T-cell (primary cell): Measurements from ENCODE around the gene GIT2. TPM values are rescaled to one million over a fixed set of nuclear protein-coding genes. Genes with fewer than 3 reads are reported as not detected.
"Not testable (repeated sequence)": the region's sequence is repeated elsewhere in the genome, so short reads cannot be mapped to it uniquely, and the experiment has no call there.

Experiments used
- ATAC-seq, 4 experiments: fragments of 200-7000 bp in 3 of 4; fragments of 150-1000 bp in 1 of 4; cut with Tn5 transposase; replicated peaks in 1 of 4; 1 replicate in 3 of 4; 2 replicates in 1 of 4; pipeline ENCODE4 v1.10.0; 2021; ENCODE audit warnings: moderate library complexity in 3 of 4, mild to moderate bottlenecking in 2 of 4, moderate number of reproducible peaks in 1 of 4
- CTCF ChIA-PET, 2 donors: fragments of 300-600 bp; sonication (Branson Sonifier 250); formaldehyde crosslinking; loops; one replicate each; lab custom pipeline; 2022; ENCODE audit warnings: antibody characterized with exemption in 2 of 2; lab: Charles Lee
- POLR2A ChIA-PET, 2 donors: fragments of 300-600 bp; sonication (Branson Sonifier 250); formaldehyde crosslinking; loops; one replicate each; lab custom pipeline; 2022; ENCODE audit warnings: antibody characterized with exemption in 2 of 2; lab: Charles Lee
- DNase-seq, 35 experiments: peaks; one replicate each; pipeline versions ENCODE4 v3.0.0 to v3.0.0-alpha.2; 2013 to 2023
- H3K27ac ChIP-seq: one replicate; pipeline ENCODE4 v1.5.1; 2013; ENCODE audit warnings: low read length
- H3K27me3 ChIP-seq, 2 experiments: replicated peaks in 1 of 2; 1 replicate in 1 of 2; 2 replicates in 1 of 2; pipeline versions ENCODE4 v1.6.1 to v1.7.0; 2013; ENCODE audit warnings: low read length in 1 of 2, mixed read lengths in 1 of 2; ENCODE audit not compliant: control insufficient read depth in 2 of 2, insufficient read depth in 2 of 2; ENCODE audit errors: extremely low read depth in 1 of 2
- H3K36me3 ChIP-seq, 2 donors: 1 replicate in 1 of 2; 2 replicates in 1 of 2; pipeline versions ENCODE4 v1.6.1 to v1.7.0; 2013; ENCODE audit warnings: low read length in 1 of 2; ENCODE audit not compliant: control insufficient read depth in 2 of 2, insufficient read depth in 1 of 2; ENCODE audit errors: extremely low read depth in 1 of 2
- H3K4me1 ChIP-seq, 2 experiments: 1 replicate in 1 of 2; 2 replicates in 1 of 2; pipeline versions ENCODE4 v1.6.1 to v1.7.0; 2013; ENCODE audit warnings: low read length in 2 of 2, mixed read lengths in 1 of 2; ENCODE audit not compliant: insufficient read depth in 2 of 2, control insufficient read depth in 1 of 2; ENCODE audit errors: extremely low read depth in 1 of 2
- H3K4me3 ChIP-seq, 2 donors: 1 replicate in 1 of 2; 2 replicates in 1 of 2; pipeline versions ENCODE4 v1.5.1 to v1.7.0; 2013; ENCODE audit warnings: mild to moderate bottlenecking in 2 of 2, low read length in 1 of 2, moderate library complexity in 1 of 2; ENCODE audit not compliant: control insufficient read depth in 1 of 2; ENCODE audit errors: extremely low read depth in 1 of 2
- H3K9me3 ChIP-seq: 2 replicates; pipeline ENCODE4 v1.7.0; 2013
- H3K27ac Mint-ChIP-seq, 2 donors: one replicate each; pipeline ENCODE4 v1.8.0; 2020 to 2021; ENCODE audit warnings: mild to moderate bottlenecking in 2 of 2, mixed read lengths in 2 of 2
- H3K27me3 Mint-ChIP-seq, 2 donors: one replicate each; pipeline ENCODE4 v1.8.0; 2021 to 2022; ENCODE audit warnings: mixed read lengths in 2 of 2
- H3K36me3 Mint-ChIP-seq: one replicate; pipeline ENCODE4 v1.8.0; 2021; ENCODE audit warnings: mixed read lengths
- H3K4me1 Mint-ChIP-seq, 3 donors: one replicate each; pipeline ENCODE4 v1.8.0; 2020 to 2022; ENCODE audit warnings: mixed read lengths in 3 of 3, mild to moderate bottlenecking in 1 of 3
- H3K4me3 Mint-ChIP-seq, 3 donors: one replicate each; pipeline ENCODE4 v1.8.0; 2020 to 2022; ENCODE audit warnings: mild to moderate bottlenecking in 3 of 3, mixed read lengths in 3 of 3, moderate library complexity in 3 of 3
- H3K9me3 Mint-ChIP-seq, 3 donors: one replicate each; pipeline ENCODE4 v1.8.0; 2020 to 2022; ENCODE audit warnings: mixed read lengths in 3 of 3
- WGBS: methylation state at CpG from one replicate; pipeline ENCODE4 v1.1.5; 2013; ENCODE audit warnings: missing lambda C conversion rate; ENCODE audit not compliant: insufficient coverage; 5-methylcytosine and 5-hydroxymethylcytosine counted together
- total RNA-seq, 35 experiments: library from RNA in 6 of 35; stranded (reverse) in 6 of 35; fragments of 120-200 nt in 1 of 35; gene quantifications; one replicate each; pipeline versions ENCODE4 v1.2.1 to v1.2.4 and lab custom pipeline; 2013 to 2026

GIT2 gene
- total RNA-seq, 5 donors from 2014 or later (not counting 1 experiment from before 2014, with no cell fraction given): 96.7 to 132 (median 108) TPM

GRCh38 chr12:109902891-109903418 lies 93.2 kb downstream of the GIT2 start:
- Mint-ChIP-seq H3K36me3 (peaks cover 38% of the 10 kb centered on the region), H3K27ac (no peak overlapping the region), H3K9me3 (no peaks in the 10 kb centered on the region), H3K4me3 (no peak overlapping the region), H3K27me3 (no peaks in the 10 kb centered on the region), H3K4me1 (peaks cover 27% of the 10 kb centered on the region in 3 donors)
- 97% methylated on average over 14 of the region's 15 CpGs for WGBS
- H3K4me1 ChIP-seq: peaks cover 8 to 29% of the 10 kb centered on the region in 2 experiments
- no peaks in the 10 kb centered on the region for H3K9me3 ChIP-seq
- no peak overlapping the region for H3K4me3 ChIP-seq
- ATAC-seq (no peak), DNase-seq (no peak)
- no peaks in the 10 kb centered on the region for H3K27me3 ChIP-seq
- peaks cover 11 to 51% of the 10 kb centered on the region in 2 donors for H3K36me3 ChIP-seq
- ChIA-PET CTCF (no interaction called here), POLR2A (no interaction called here)
- H3K27ac ChIP-seq: no peak overlapping the region

- ATAC-seq: peak in 3 of 4 experiments; percentile 4 to 10 (median 5)
- H3K27me3 ChIP-seq: no peaks in the 10 kb centered on the region
- H3K36me3 ChIP-seq: peaks cover 4 to 31% of the 10 kb centered on the region in 2 donors
- H3K36me3 Mint-ChIP-seq: peaks cover 23% of the 10 kb centered on the region
- H3K9me3 ChIP-seq: no peaks in the 10 kb centered on the region
- DNase-seq: no peak
- no peaks in the 10 kb centered on the region for H3K9me3 Mint-ChIP-seq
- POLR2A ChIA-PET: interaction anchor here (0.6 to 1.1 kb wide), 3 partner anchors 12 to 102 kb away, joined by 4 to 7 read pairs (median 5); no protein-coding TSS in a partner anchor
- peak overlapping the region; percentile 91 to 98 for H3K27ac Mint-ChIP-seq
- CTCF ChIA-PET: interaction anchor here (0.5 to 1.2 kb wide), 5 partner anchors 10 to 93 kb away, joined by 3 to 5 read pairs (median 4); no protein-coding TSS in a partner anchor
- peaks cover 27 to 29% (median 27%) of the 10 kb centered on the region in 3 donors for H3K4me1 Mint-ChIP-seq
- H3K4me3 Mint-ChIP-seq: peak overlapping the region; percentile 86 to 95 (median 94)
- peak overlapping the region; percentile 81 to 82 for H3K4me3 ChIP-seq
- WGBS: 1% methylated on average over 13 of the region's 16 CpGs
- peak overlapping the region; percentile 20 for H3K27ac ChIP-seq
- no peaks in the 10 kb centered on the region for H3K27me3 Mint-ChIP-seq
- peaks cover 8 to 29% of the 10 kb centered on the region in 2 experiments for H3K4me1 ChIP-seq
Measured at GRCh38 chr12:109900752-109901580, 95.2 kb downstream of the GIT2 start.

- Mint-ChIP-seq H3K4me1 (peaks cover 27 to 29% (median 27%) of the 10 kb centered on the region in 3 donors), H3K27me3 (no peaks in the 10 kb centered on the region), H3K4me3 (peak within 1 kb of the TSS; percentile 86 to 95 (median 94)), H3K36me3 (peaks cover 15% of the 10 kb centered on the region), H3K9me3 (no peaks in the 10 kb centered on the region), H3K27ac (peak within 1 kb of the TSS; percentile 98 to 99)
- WGBS: 2% methylated on average over 68 of the region's 69 CpGs
- no peaks in the 10 kb centered on the region for H3K9me3 ChIP-seq
- ChIA-PET CTCF (interaction anchor here (0.6 to 1.2 kb wide), 4 partner anchors 11 to 94 kb away, joined by 3 to 5 read pairs (median 4); no protein-coding TSS in a partner anchor), POLR2A (interaction anchor here (0.6 to 1.1 kb wide), 2 partner anchors 13 to 91 kb away, joined by 4 to 7 read pairs; no protein-coding TSS in a partner anchor)
- H3K27ac ChIP-seq: peak within 1 kb of the TSS; percentile 66
- no peaks in the 10 kb centered on the region for H3K27me3 ChIP-seq
- peak; percentile 88 to 92 (median 92) for ATAC-seq
- H3K4me1 ChIP-seq: peaks cover 8 to 29% of the 10 kb centered on the region in 2 experiments
- H3K4me3 ChIP-seq: peak within 1 kb of the TSS; percentile 81 to 82
- H3K36me3 ChIP-seq: peaks cover 0 to 23% of the 10 kb centered on the region in 2 donors
- DNase-seq: peak; percentile 43 to 88 (median 67)
Measured at GRCh38 chr12:109899783-109900751, 96.1 kb downstream of the GIT2 start, which contains the start of gene TCHP. Gene TCHP, plus strand, starts transcription at chr12:109900274. Its CDS starts 2,753 bp downstream, at chr12:109903027.

DNA sequence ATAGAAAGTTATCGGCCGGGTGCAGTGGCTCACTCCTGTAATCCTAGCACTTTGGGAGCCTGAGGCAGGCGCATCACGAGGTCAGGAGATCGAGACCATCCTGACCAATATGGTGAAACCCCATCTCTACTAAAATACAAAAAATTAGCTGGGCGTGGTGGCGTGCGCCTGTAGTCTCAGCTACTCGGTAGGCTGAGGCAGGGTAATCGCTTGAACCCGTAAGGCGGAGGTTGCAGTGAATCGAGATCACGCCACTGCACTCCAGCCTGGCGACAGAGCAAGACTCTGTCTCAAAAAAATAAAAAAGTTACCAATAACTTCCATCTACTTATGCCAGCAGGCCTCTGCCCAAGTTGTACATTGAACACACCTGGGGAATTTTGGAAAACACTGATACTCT lies 96.8 kb downstream of the GIT2 start:
- peak overlapping the region; percentile 81 to 82 for H3K4me3 ChIP-seq
- DNase-seq: not testable (repeated sequence)

GRCh38 chr12:109897029-109897428 lies 99.1 kb downstream of the GIT2 start:
- no peak overlapping the region for H3K27ac ChIP-seq
- ChIA-PET CTCF (no interaction called here), POLR2A (no interaction called here)
- H3K9me3 ChIP-seq: no peaks in the 10 kb centered on the region
- no peaks in the 10 kb centered on the region for H3K27me3 Mint-ChIP-seq
- no peaks in the 10 kb centered on the region for H3K36me3 Mint-ChIP-seq
- peaks cover 33 to 43% (median 35%) of the 10 kb centered on the region in 3 donors for H3K4me1 Mint-ChIP-seq
- peaks cover 8 to 39% of the 10 kb centered on the region in 2 experiments for H3K4me1 ChIP-seq
- H3K27me3 ChIP-seq: no peaks in the 10 kb centered on the region
- H3K27ac Mint-ChIP-seq: no peak overlapping the region
- H3K4me3 Mint-ChIP-seq: no peak overlapping the region
- no peak for ATAC-seq
- no peak for DNase-seq
- H3K4me3 ChIP-seq: no peak overlapping the region
- 94% methylated on average over 6 of the region's 6 CpGs for WGBS
- H3K9me3 Mint-ChIP-seq: no peaks in the 10 kb centered on the region
- no peaks in the 10 kb centered on the region for H3K36me3 ChIP-seq

More for the DNA sequence above, 96.8 kb downstream of the GIT2 start:
- ATAC-seq, H3K36me3 Mint-ChIP-seq, H3K27me3 Mint-ChIP-seq, H3K9me3 ChIP-seq, H3K27me3 ChIP-seq, H3K9me3 Mint-ChIP-seq, CTCF ChIA-PET, POLR2A ChIA-PET: not testable (repeated sequence)
- Mint-ChIP-seq H3K4me3 (peak overlapping the region; percentile 86 to 95 (median 94)), H3K4me1 (peaks cover 27 to 29% (median 27%) of the 10 kb centered on the region in 3 donors), H3K27ac (peak overlapping the region; percentile 98 to 99)
- Histone ChIP-seq H3K4me1 (peaks cover 8 to 29% of the 10 kb centered on the region in 2 experiments), H3K36me3 (peaks cover 0 to 16% of the 10 kb centered on the region in 2 donors), H3K27ac (peak overlapping the region; percentile 66)
- 97% methylated on average over 8 of the region's 15 CpGs for WGBS
